Skin epidermis (tissue), 12 donors: ENCODE results near the gene GALC.
"Not testable (repeated sequence)": the region's sequence is repeated elsewhere in the genome, so short reads cannot be mapped to it uniquely, and the experiment has no call there.

ENCODE experiments used
- H3K27ac ChIP-seq, 21 experiments: fragments of 200-600 bp; sonication (generic) in 11 of 21; one replicate each; pipeline ENCODE4 v1.5.0; 2020; ENCODE audit warnings: mild to moderate bottlenecking in 3 of 21, inconsistent platforms in 2 of 21, moderate library complexity in 2 of 21
- H3K4me3 ChIP-seq, 7 experiments: fragments of 200-600 bp; sonication (generic) in 2 of 7; one replicate each; pipeline ENCODE4 v1.5.0; 2020; ENCODE audit warnings: inconsistent platforms in 2 of 7, mild to moderate bottlenecking in 2 of 7, moderate library complexity in 1 of 7

The GALC gene

GRCh38 chr14:87992718-87993628 is at the start of gene GALC:
GALC (minus strand) TSS chr14:87993182; CDS start chr14:87993164, 18 bp downstream.
- H3K27ac ChIP-seq = peak within 1 kb of the TSS; percentile 84 to 97 (median 94)
- H3K4me3 ChIP-seq = peak within 1 kb of the TSS; percentile 54 to 84 (median 63)

GRCh38 chr14:88040146-88040545 is 47.2 kb upstream of the GALC start:
- H3K4me3 ChIP-seq = no peak overlapping the region
- H3K27ac ChIP-seq = no peak overlapping the region

- H3K27ac ChIP-seq = no peak overlapping the region
- no peak overlapping the region for H3K4me3 ChIP-seq
Observed at GRCh38 chr14:88039197-88039596, 46.2 kb upstream of the GALC start.

DNA sequence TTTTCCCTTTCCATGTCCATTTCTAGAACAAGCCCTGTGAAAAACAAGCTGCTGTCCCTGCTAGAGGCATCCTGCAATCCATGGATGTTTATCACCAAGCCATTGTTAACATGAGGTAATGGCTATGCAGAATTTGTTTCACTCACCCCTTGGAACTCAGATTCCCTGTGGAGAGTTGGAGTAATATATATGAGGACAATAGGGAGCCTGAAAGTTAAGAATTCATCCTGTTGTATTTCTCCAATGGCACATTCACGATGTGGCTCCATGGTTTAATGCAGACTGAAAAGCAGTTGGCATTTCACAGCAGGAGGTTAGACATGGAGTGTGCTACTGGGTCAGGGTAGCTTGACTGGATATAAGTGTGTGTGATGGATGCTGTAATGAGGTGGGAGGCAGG is 44.3 kb upstream of the GALC start:
- no peak overlapping the region for H3K4me3 ChIP-seq
- no peak overlapping the region for H3K27ac ChIP-seq

GRCh38 chr14:88036422-88036821 is 43.4 kb upstream of the GALC start:
- H3K4me3 ChIP-seq = no peak overlapping the region
- H3K27ac ChIP-seq = no peak overlapping the region

GRCh38 chr14:88034076-88034475 is 41.1 kb upstream of the GALC start:
- Histone ChIP-seq H3K4me3 (no peak overlapping the region), H3K27ac (no peak overlapping the region)

- no peak overlapping the region for H3K27ac ChIP-seq
- H3K4me3 ChIP-seq = no peak overlapping the region
Observed at GRCh38 chr14:88032373-88032772, 39.4 kb upstream of the GALC start.

DNA sequence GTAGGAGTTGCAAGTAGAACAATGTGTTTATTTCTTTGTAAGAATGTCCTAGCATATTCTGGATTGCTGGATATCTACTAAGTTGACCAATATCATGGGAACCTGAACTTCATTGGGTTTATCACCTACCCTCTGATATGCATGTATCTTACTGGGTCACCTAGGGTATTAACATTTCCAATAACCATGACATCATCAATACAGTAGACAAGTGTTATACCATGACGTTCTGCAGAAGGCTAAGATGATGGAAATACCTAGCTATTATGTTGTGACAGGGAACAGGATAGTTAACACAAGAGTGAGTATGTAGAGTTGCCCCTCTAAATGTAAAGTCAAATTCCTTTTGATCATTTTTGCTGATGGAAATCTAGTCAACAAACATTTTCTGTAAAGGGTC is 37.9 kb upstream of the GALC start:
- Histone ChIP-seq H3K27ac (peak overlapping the region in 1 of 21 experiments; percentile 2), H3K4me3 (no peak overlapping the region)

- H3K4me3 ChIP-seq = no peak overlapping the region
- peak overlapping the region in 3 of 21 experiments; percentile 2 to 13 (median 3) for H3K27ac ChIP-seq
Observed at GRCh38 chr14:88030079-88030478, 37.1 kb upstream of the GALC start.

GRCh38 chr14:88029500-88029899 is 36.5 kb upstream of the GALC start:
- Histone ChIP-seq H3K4me3 (no peak overlapping the region), H3K27ac (no peak overlapping the region)

DNA sequence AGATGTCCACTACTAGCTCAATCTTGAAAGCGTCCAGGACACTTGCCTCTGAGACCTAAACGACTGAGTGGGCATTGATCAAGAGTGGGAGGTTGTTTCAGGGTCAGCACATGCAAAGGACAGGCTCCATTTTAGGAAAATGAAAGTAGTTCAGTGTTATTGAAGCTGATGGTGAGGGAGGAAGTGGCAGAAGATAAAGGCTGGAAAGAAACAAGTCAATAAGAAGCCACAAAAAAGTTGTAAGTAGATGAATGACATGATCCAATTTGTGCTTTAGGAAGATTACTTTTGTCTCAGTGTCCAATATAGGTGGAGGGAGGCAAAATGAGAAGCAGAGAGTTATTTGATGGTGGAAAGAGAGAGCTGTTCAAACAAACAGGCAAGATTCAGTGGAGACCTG is 33.9 kb upstream of the GALC start:
- peak overlapping the region in 2 of 21 experiments; percentile 37 to 48 for H3K27ac ChIP-seq
- no peak overlapping the region for H3K4me3 ChIP-seq

GRCh38 chr14:88025313-88025712 is 32.3 kb upstream of the GALC start:
- H3K4me3 ChIP-seq = no peak overlapping the region
- H3K27ac ChIP-seq = no peak overlapping the region

DNA sequence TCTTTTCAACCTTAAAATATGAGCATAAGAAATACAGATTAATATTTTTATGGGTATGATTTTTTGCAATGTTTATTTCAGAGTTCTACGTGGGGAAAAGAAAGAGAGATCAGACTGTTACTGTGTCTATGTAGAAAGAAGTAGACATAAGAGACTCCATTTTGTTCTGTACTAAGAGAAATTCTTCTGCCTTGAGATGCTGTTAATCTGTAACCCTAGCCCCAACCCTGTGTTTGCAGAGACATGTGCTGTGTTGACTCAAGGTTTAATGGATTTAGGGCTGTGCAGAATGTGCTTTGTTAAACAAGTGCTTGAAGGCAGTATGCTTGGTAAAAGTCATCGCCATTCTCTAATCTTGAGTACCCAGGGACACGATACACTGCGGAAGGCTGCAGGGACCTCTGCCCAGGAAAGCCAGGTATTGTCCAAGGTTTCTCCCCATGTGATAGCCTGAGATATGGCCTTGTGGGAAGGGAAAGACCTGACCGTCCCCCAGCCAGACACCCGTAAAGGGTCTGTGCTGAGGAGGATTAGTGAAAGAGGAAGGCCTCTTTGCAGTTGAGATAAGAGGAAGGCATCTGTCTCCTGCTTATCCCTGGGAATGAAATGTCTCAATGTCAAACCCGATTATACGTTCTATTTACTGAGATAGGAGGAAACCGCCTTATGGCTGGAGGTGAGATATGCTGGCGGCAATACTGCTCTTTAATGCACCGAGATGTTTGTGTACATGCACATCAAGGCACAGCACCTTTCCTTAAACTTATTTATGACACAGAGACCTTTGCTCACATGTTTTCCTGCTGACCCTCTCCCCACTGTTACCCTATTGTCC is 31.5 kb upstream of the GALC start:
- not testable (repeated sequence) for H3K4me3 ChIP-seq, H3K27ac ChIP-seq

GRCh38 chr14:88023658-88024187 is 30.7 kb upstream of the GALC start:
- H3K4me3 ChIP-seq = no peak overlapping the region
- H3K27ac ChIP-seq = no peak overlapping the region

GRCh38 chr14:88017535-88017934 is 24.6 kb upstream of the GALC start:
- no peak overlapping the region for H3K27ac ChIP-seq
- no peak overlapping the region for H3K4me3 ChIP-seq

- Histone ChIP-seq H3K4me3 (no peak overlapping the region), H3K27ac (no peak overlapping the region)
Observed at GRCh38 chr14:88016768-88017167, 23.8 kb upstream of the GALC start.

DNA sequence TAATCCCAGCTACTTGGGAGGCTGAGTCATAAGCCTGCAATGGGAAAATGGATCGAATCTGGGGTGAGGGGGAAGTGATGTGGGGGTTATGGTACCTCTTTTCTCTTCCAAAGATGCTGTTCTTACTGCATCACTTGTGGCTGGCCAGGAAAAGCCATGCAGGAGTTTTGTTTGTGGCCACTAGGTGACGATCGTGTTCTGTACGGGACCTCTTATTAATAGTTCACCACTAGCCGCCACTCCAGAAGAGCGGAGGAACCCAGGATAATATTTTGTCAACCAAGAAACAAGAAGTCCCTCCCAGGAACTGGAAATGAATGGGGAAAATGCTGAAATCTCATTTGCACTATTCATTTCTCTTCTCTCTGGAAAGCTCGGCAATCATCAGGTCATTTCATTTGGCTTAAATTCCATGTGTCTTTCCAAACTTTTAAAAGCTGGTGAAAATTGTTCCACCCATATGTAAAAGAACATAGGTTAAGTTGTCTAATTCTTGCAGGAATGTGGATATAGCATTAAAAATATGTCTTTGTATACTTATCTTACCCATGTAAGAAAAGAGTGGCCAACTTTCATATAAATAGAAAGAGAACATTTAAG is 20.9 kb upstream of the GALC start:
- H3K27ac ChIP-seq = no peak overlapping the region
- H3K4me3 ChIP-seq = no peak overlapping the region

DNA sequence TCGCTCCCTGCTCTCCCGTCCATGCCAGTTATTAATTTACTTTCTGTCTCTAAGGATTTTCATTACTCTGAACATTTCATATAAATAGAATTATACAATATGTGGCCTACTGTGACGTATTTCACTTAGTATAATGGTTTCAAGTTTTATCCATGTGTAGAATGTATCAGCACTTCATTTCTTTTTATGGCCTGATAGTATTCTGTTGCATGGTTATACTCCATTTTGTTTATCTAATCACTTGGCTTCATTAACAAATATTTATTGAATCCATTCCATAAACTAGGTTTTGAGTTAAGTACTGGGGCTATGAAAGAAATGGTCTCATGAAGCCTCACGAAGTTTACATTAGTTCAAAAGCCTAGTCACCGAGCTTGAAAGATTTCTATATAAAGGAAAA is 19.5 kb upstream of the GALC start:
- no peak overlapping the region for H3K4me3 ChIP-seq
- no peak overlapping the region for H3K27ac ChIP-seq

- H3K27ac ChIP-seq = no peak overlapping the region
- no peak overlapping the region for H3K4me3 ChIP-seq
Observed at GRCh38 chr14:88010331-88010730, 17.3 kb upstream of the GALC start.

GRCh38 chr14:88009486-88009885 is 16.5 kb upstream of the GALC start:
- H3K27ac ChIP-seq = no peak overlapping the region
- no peak overlapping the region for H3K4me3 ChIP-seq
